Measurements from ENCODE around the gene LSM14B.
"Not testable (repeated sequence)": the region's sequence is repeated elsewhere in the genome, so short reads cannot be mapped to it uniquely, and the experiment has no call there.

Gene LSM14B

GRCh38 chr20:62121776-62122653, at the start of gene LSM14B:
TSS of gene LSM14B (plus strand) at chr20:62122475. CDS start at chr20:62122667, 192 bp downstream.
- DNase-seq (ENCODE audit: low read depth in 3 of 3) = peak; percentile 91 to 98 (median 95)

- no peak for DNase-seq (ENCODE audit: low read depth in 3 of 3)
Observed at GRCh38 chr20:62073323-62073722, 49.0 kb upstream of the LSM14B start.

GRCh38 chr20:62079166-62079565, 43.1 kb upstream of the LSM14B start:
- no peak for DNase-seq (ENCODE audit: low read depth in 3 of 3)

- no peak for DNase-seq (ENCODE audit: low read depth in 3 of 3)
Observed at GRCh38 chr20:62080249-62080990, 41.9 kb upstream of the LSM14B start.

- DNase-seq (ENCODE audit: low read depth in 3 of 3) = no peak
Observed at GRCh38 chr20:62083312-62083711, 39.0 kb upstream of the LSM14B start.

GRCh38 chr20:62084224-62084623, 38.1 kb upstream of the LSM14B start:
- DNase-seq (ENCODE audit: low read depth in 3 of 3) = not testable (repeated sequence)

- DNase-seq (ENCODE audit: low read depth in 3 of 3) = no peak
Observed at GRCh38 chr20:62085206-62085605, 37.1 kb upstream of the LSM14B start.

GRCh38 chr20:62087227-62087626, 35.0 kb upstream of the LSM14B start:
- DNase-seq (ENCODE audit: low read depth in 3 of 3) = no peak

GRCh38 chr20:62087632-62088031, 34.6 kb upstream of the LSM14B start:
- no peak for DNase-seq (ENCODE audit: low read depth in 3 of 3)

GRCh38 chr20:62088258-62089127, 33.8 kb upstream of the LSM14B start:
- no peak for DNase-seq (ENCODE audit: low read depth in 3 of 3)

- DNase-seq (ENCODE audit: low read depth in 3 of 3) = no peak
Observed at GRCh38 chr20:62089393-62089792, 32.9 kb upstream of the LSM14B start.

- DNase-seq (ENCODE audit: low read depth in 3 of 3) = no peak
Observed at GRCh38 chr20:62096421-62097380, 25.6 kb upstream of the LSM14B start.

GRCh38 chr20:62097881-62098407, 24.3 kb upstream of the LSM14B start:
- DNase-seq (ENCODE audit: low read depth in 3 of 3) = no peak

GRCh38 chr20:62101078-62101477, 21.2 kb upstream of the LSM14B start:
- no peak for DNase-seq (ENCODE audit: low read depth in 3 of 3)

GRCh38 chr20:62103508-62104233, 18.6 kb upstream of the LSM14B start:
- no peak for DNase-seq (ENCODE audit: low read depth in 3 of 3)

GRCh38 chr20:62104234-62104789, 18.0 kb upstream of the LSM14B start:
- no peak for DNase-seq (ENCODE audit: low read depth in 3 of 3)

- DNase-seq (ENCODE audit: low read depth in 3 of 3) = no peak
Observed at GRCh38 chr20:62104791-62105345, 17.4 kb upstream of the LSM14B start.

- DNase-seq (ENCODE audit: low read depth in 3 of 3) = no peak
Observed at GRCh38 chr20:62105592-62105991, 16.7 kb upstream of the LSM14B start.

- DNase-seq (ENCODE audit: low read depth in 3 of 3) = no peak
Observed at GRCh38 chr20:62111148-62111547, 11.1 kb upstream of the LSM14B start.

All from stimulated activated CD4-positive, alpha-beta T cell treated with anti-CD3 and anti-CD28 coated beads, TNF-alpha, amount 100 ng/mL, for 24 hours (primary cell).